GM18951 (cell line): ENCODE results near the gene KIFAP3.
"Not testable (repeated sequence)": the region's sequence is repeated elsewhere in the genome, so short reads cannot be mapped to it uniquely, and the experiment has no call there.

ENCODE experiments used
- POLR2A ChIP-seq: IDR thresholded peaks from 4 replicates; pipeline ENCODE4 v1.6.1; 2011; ENCODE audit warnings: mild to moderate bottlenecking; ENCODE audit not compliant: insufficient read length, insufficient read depth; ENCODE audit errors: extremely low read depth
- in situ Hi-C: fragments of 300-500 bp; cut with MboI; formaldehyde crosslinking; loops from one replicate; pipeline ENCODE4 v1.12.0; 2022; ENCODE audit warnings: low sequenced_read_pairs, mixed read lengths, inconsistent platforms; ENCODE audit not compliant: unreplicated experiment

The KIFAP3 gene

GRCh38 chr1:169943963-169944526 is 130.4 kb downstream of the KIFAP3 start:
- TF ChIP-seq POLR2A = no peak
- in situ Hi-C loops = loop anchor here (25.0 kb wide), 2 partner anchors 718 to 943 kb away; partner anchors contain the start of gene PRRX1

GRCh38 chr1:169941982-169942830 is 132.3 kb downstream of the KIFAP3 start:
- TF ChIP-seq POLR2A = no peak
- in situ Hi-C loops = loop anchor here (25.0 kb wide), 2 partner anchors 720 to 945 kb away; partner anchors contain the start of gene PRRX1

GRCh38 chr1:169933984-169934725 is 140.3 kb downstream of the KIFAP3 start:
- TF ChIP-seq POLR2A = no peak
- in situ Hi-C loops = loop anchor here (25.0 kb wide), 2 partner anchors 728 to 953 kb away; partner anchors contain the start of gene PRRX1

GRCh38 chr1:169931795-169932231 is 142.7 kb downstream of the KIFAP3 start:
- in situ Hi-C loops = loop anchor here (25.0 kb wide), 2 partner anchors 730 to 955 kb away; partner anchors contain the start of gene PRRX1
- TF ChIP-seq POLR2A = no peak

- in situ Hi-C loops = loop anchor here (25.0 kb wide), 2 partner anchors 733 to 958 kb away; partner anchors contain the start of gene PRRX1
- no peak for TF ChIP-seq POLR2A
These were observed 145.3 kb downstream of the KIFAP3 start for GRCh38 chr1:169929210-169929526.

GRCh38 chr1:169928438-169929209 is 145.9 kb downstream of the KIFAP3 start:
- in situ Hi-C loops = loop anchor here (25.0 kb wide), 2 partner anchors 734 to 959 kb away; partner anchors contain the start of gene PRRX1
- TF ChIP-seq POLR2A = no peak

GRCh38 chr1:169925505-169926482 is 148.7 kb downstream of the KIFAP3 start:
- in situ Hi-C loops = loop anchor here (25.0 kb wide), 2 partner anchors 737 to 962 kb away; partner anchors contain the start of gene PRRX1

GRCh38 chr1:169924829-169925228 is 149.7 kb downstream of the KIFAP3 start:
- no peak for TF ChIP-seq POLR2A
- in situ Hi-C loops = loop anchor here (25.0 kb wide), 2 partner anchors 737 to 962 kb away; partner anchors contain the start of gene PRRX1

More at GRCh38 chr1:169925505-169926482, 148.7 kb downstream of the KIFAP3 start:
- no peak for TF ChIP-seq POLR2A

GRCh38 chr1:169924063-169924462 is 150.4 kb downstream of the KIFAP3 start:
- no peak for TF ChIP-seq POLR2A
- in situ Hi-C loops = no loop called here

GRCh38 chr1:169921080-169921479 is 153.4 kb downstream of the KIFAP3 start:
- in situ Hi-C loops = no loop called here
- TF ChIP-seq POLR2A = no peak

GRCh38 chr1:169918927-169919326 is 155.6 kb downstream of the KIFAP3 start:
- no peak for TF ChIP-seq POLR2A
- in situ Hi-C loops = no loop called here

GRCh38 chr1:169918220-169918619 is 156.3 kb downstream of the KIFAP3 start:
- in situ Hi-C loops = not testable (repeated sequence)
